NCI-H1092 treated with DMSO at 0.1 percent for 48 hours (cell line): ENCODE data around the gene NKD1.

ENCODE experiments used
- DNase-seq: peaks from one replicate; lab custom pipeline; 2025; lab: John Stamatoyannopoulos, UW

The NKD1 gene

GRCh38 chr16:50537533-50538290 lies 10.5 kb upstream of the NKD1 start:
- DNase-seq: no peak

- DNase-seq: no peak
Observed at GRCh38 chr16:50538411-50539052, 9.7 kb upstream of the NKD1 start.

- no peak for DNase-seq
Observed at GRCh38 chr16:50539053-50539695, 9.0 kb upstream of the NKD1 start.

GRCh38 chr16:50539822-50540710 lies 8.1 kb upstream of the NKD1 start:
- no peak for DNase-seq

GRCh38 chr16:50540711-50541007 lies 7.5 kb upstream of the NKD1 start:
- no peak for DNase-seq

GRCh38 chr16:50542703-50543102 lies 5.5 kb upstream of the NKD1 start:
- no peak for DNase-seq

GRCh38 chr16:50546125-50546524 lies 2.1 kb upstream of the NKD1 start:
- DNase-seq: no peak

GRCh38 chr16:50547340-50548124 lies 664 bp upstream of the NKD1 start:
- DNase-seq: peak; percentile 14

- DNase-seq: no peak
Observed at GRCh38 chr16:50548909-50549560, 839 bp downstream of the NKD1 start.

GRCh38 chr16:50549561-50549915 lies 1.3 kb downstream of the NKD1 start:
- no peak for DNase-seq

GRCh38 chr16:50550035-50550434 lies 1.8 kb downstream of the NKD1 start:
- no peak for DNase-seq

GRCh38 chr16:50550866-50551641 lies 2.9 kb downstream of the NKD1 start:
- DNase-seq: no peak

- DNase-seq: no peak
Observed at GRCh38 chr16:50552476-50553101, 4.4 kb downstream of the NKD1 start.

GRCh38 chr16:50553182-50553710 lies 5.0 kb downstream of the NKD1 start:
- DNase-seq: no peak

GRCh38 chr16:50553731-50554360 lies 5.7 kb downstream of the NKD1 start:
- no peak for DNase-seq

- DNase-seq: no peak
Observed at GRCh38 chr16:50555269-50555875, 7.2 kb downstream of the NKD1 start.

- DNase-seq: no peak
Observed at GRCh38 chr16:50555952-50556673, 7.9 kb downstream of the NKD1 start.

GRCh38 chr16:50557046-50557445 lies 8.8 kb downstream of the NKD1 start:
- DNase-seq: no peak
